Endothelial cell of umbilical vein (primary cell): ENCODE measurements around the gene SLC9B2. TPM values are rescaled to one million over a fixed set of nuclear protein-coding genes. Genes with fewer than 3 reads are reported as not detected.
A peak's percentile ranks its signal among the peaks of the same experiment; 100 is the strongest.

Source experiments
- BruUV-seq: library from RNA; stranded (reverse); fragments of 400-500 nt; replicated peaks from 2 replicates; lab custom pipeline; 2021; lab: Mats Ljungman, UMichigan
- CTCF ChIA-PET: fragments of 300-600, 350-600 bp; sonication (Branson Sonifier 250); formaldehyde crosslinking; loops from one replicate; lab custom pipeline; 2021; ENCODE audit warnings: antibody characterized with exemption, inconsistent platforms; lab: Charles Lee
- POLR2A ChIA-PET: fragments of 300-600, 350-600 bp; sonication (Branson Sonifier 250); formaldehyde crosslinking; loops from one replicate; lab custom pipeline; 2021; ENCODE audit warnings: antibody characterized with exemption, inconsistent platforms; lab: Charles Lee
- DNase-seq: peaks from one replicate; pipeline ENCODE4 v3.0.0-alpha.2; 2011; ENCODE audit warnings: low read depth, low spot score
- FAIRE-seq: peaks from 2 replicates; lab custom pipeline; 2011; peaks lifted over from hg19 to GRCh38; lab: Jason Lieb, UNC
- H2AFZ ChIP-seq: 2 replicates; pipeline ENCODE4 v1.6.0; 2012; ENCODE audit warnings: low read depth, low read length, control low read depth, inconsistent platforms
- H3K27ac ChIP-seq: 2 replicates; pipeline ENCODE4 v1.5.1; 2011; ENCODE audit warnings: low read depth, mild to moderate bottlenecking, control low read depth, low read length, moderate library complexity; ENCODE audit not compliant: insufficient read depth
- H3K27me3 ChIP-seq, 2 experiments: 2 replicates each; pipeline versions ENCODE4 v1.6.0 to v1.6.1; 2011; ENCODE audit warnings: low read length in 2 of 2, mixed read lengths in 1 of 2; ENCODE audit not compliant: control insufficient read depth in 2 of 2, insufficient read depth in 2 of 2
- H3K36me3 ChIP-seq, 2 experiments: 2 replicates in 1 of 2; 3 replicates in 1 of 2; pipeline ENCODE4 v1.5.1; 2011; ENCODE audit warnings: low read length in 2 of 2, mild to moderate bottlenecking in 1 of 2, moderate library complexity in 1 of 2; ENCODE audit not compliant: control insufficient read depth in 2 of 2, insufficient read depth in 2 of 2; ENCODE audit errors: extremely low read depth in 1 of 2
- H3K4me1 ChIP-seq: 3 replicates; pipeline ENCODE4 v1.5.1; 2011; ENCODE audit warnings: mild to moderate bottlenecking, low read length; ENCODE audit not compliant: control insufficient read depth, insufficient read depth; ENCODE audit errors: extremely low read depth
- H3K4me2 ChIP-seq: 2 replicates; pipeline ENCODE4 v1.6.1; 2011; ENCODE audit warnings: low read length, control low read depth, mixed read lengths; ENCODE audit not compliant: insufficient read depth
- H3K4me3 ChIP-seq, 3 experiments: fragments of 200-600 bp in 1 of 3; sonication (generic), shearing (Covaris generic) in 1 of 3; replicated peaks in 1 of 3; 2 replicates each; pipeline ENCODE4 v1.5.1; 2011 to 2016; ENCODE audit warnings: control low read depth in 3 of 3, low read length in 3 of 3, mild to moderate bottlenecking in 2 of 3, inconsistent platforms in 1 of 3, low read depth in 1 of 3, moderate library complexity in 1 of 3; ENCODE audit not compliant: insufficient read depth in 1 of 3
- H3K79me2 ChIP-seq: 2 replicates; pipeline ENCODE4 v1.6.0; 2012; ENCODE audit warnings: low read length, inconsistent platforms; ENCODE audit not compliant: control insufficient read depth, insufficient read depth
- H3K9ac ChIP-seq: replicated peaks from 2 replicates; pipeline ENCODE3; 2011; ENCODE audit warnings: low read length, control low read depth; ENCODE audit not compliant: insufficient read depth; ENCODE audit errors: extremely low read depth
- H3K9me1 ChIP-seq: replicated peaks from 3 replicates; pipeline ENCODE4 v1.6.0; 2011; ENCODE audit warnings: mild to moderate bottlenecking, low read length; ENCODE audit not compliant: control insufficient read depth, insufficient read depth; ENCODE audit errors: extremely low read depth
- H3K9me3 ChIP-seq: replicated peaks from 2 replicates; pipeline ENCODE4 v1.5.1; 2012; ENCODE audit warnings: low read length, inconsistent platforms; ENCODE audit not compliant: control insufficient read depth, insufficient read depth
- H4K20me1 ChIP-seq: replicated peaks from 2 replicates; pipeline ENCODE3; 2011; ENCODE audit warnings: mild to moderate bottlenecking, low read length; ENCODE audit not compliant: control insufficient read depth, insufficient read depth; ENCODE audit errors: extremely low read depth
- EZH2 ChIP-seq: IDR thresholded peaks from 2 replicates; pipeline ENCODE4 v1.6.1; 2012; ENCODE audit warnings: borderline replicate concordance, low read depth, mild to moderate bottlenecking, moderate library complexity, low read length, inconsistent platforms; ENCODE audit not compliant: severe bottlenecking
- FOS ChIP-seq: IDR thresholded peaks from 2 replicates; pipeline ENCODE4 v1.6.1; 2011; ENCODE audit warnings: mild to moderate bottlenecking, low read length, moderate library complexity, borderline replicate concordance; ENCODE audit not compliant: insufficient read depth
- GATA2 ChIP-seq: IDR thresholded peaks from 2 replicates; pipeline ENCODE4 v1.7.0; 2011; ENCODE audit warnings: low read depth, mild to moderate bottlenecking, moderate library complexity, mixed read lengths, low read length; ENCODE audit not compliant: insufficient read length, insufficient read depth
- JUN ChIP-seq: IDR thresholded peaks from 2 replicates; pipeline ENCODE4 v1.6.1; 2011; ENCODE audit warnings: borderline replicate concordance, low read depth; ENCODE audit not compliant: insufficient read length, insufficient read depth
- MYC ChIP-seq: IDR thresholded peaks from one replicate; pipeline ENCODE4 v1.6.1; 2011; ENCODE audit warnings: mild to moderate bottlenecking, low read depth, low read length
- POLR2A ChIP-seq: IDR thresholded peaks from 2 replicates; pipeline ENCODE4 v1.6.1; 2012; ENCODE audit warnings: low read depth, mild to moderate bottlenecking, control low read depth, low read length
- POLR2AphosphoS5 ChIP-seq: IDR thresholded peaks from 2 replicates; pipeline ENCODE4 v1.6.1; 2012; ENCODE audit warnings: low read depth, mild to moderate bottlenecking, control low read depth, low read length, moderate library complexity; ENCODE audit not compliant: insufficient read depth
- dilution Hi-C: fragments of 300-500 bp; cut with MboI; formaldehyde crosslinking; loops from one replicate; pipeline ENCODE4 v1.15.0; 2019; ENCODE audit warnings: low sequenced_read_pairs; ENCODE audit not compliant: extremely low pct_ligation_motif_present
- intact Hi-C: fragments of 100-400 bp; cut with micrococcal nuclease; formaldehyde crosslinking; loops from one replicate; pipeline ENCODE4 v1.10.0; 2022
- polyA plus RNA-seq, 4 experiments: library from polyadenylated mRNA; depleted of rRNA in 3 of 4; stranded (reverse) in 3 of 4; unstranded in 1 of 4; fragments of >200 nt; gene quantifications; 2 replicates each; pipeline versions ENCODE4 v1.2.1 to v1.2.3, GENCODE V29; 2011 to 2012; ENCODE audit warnings: missing spikeins in 1 of 4
- total RNA-seq: library from RNA; stranded (reverse); gene quantifications from 2 replicates; pipeline ENCODE4 v1.2.3, GENCODE V29; 2021
- TF ChIP-seq, protein P1 (sequence below): IDR thresholded peaks from 2 replicates; pipeline ENCODE4 v1.6.1; 2011; ENCODE audit not compliant: insufficient read depth, insufficient read length
- TF ChIP-seq, protein P2 (sequence below), 2 donors: IDR thresholded peaks; 1 replicate in 1 of 2; 2 replicates in 1 of 2; pipeline ENCODE4 v1.5.1; 2011; ENCODE audit warnings: low read length in 2 of 2, mild to moderate bottlenecking in 2 of 2, moderate library complexity in 2 of 2, control low read depth in 1 of 2, inconsistent platforms in 1 of 2, low read depth in 1 of 2; ENCODE audit not compliant: insufficient read depth in 1 of 2; ENCODE audit errors: extremely low read depth in 1 of 2

Gene SLC9B2
- total and polyA plus RNA-seq, 2 donors (not counting 3 experiments of a cell fraction or from before 2014, with no cell fraction given) = 9.6 to 23.5 TPM

DNA sequence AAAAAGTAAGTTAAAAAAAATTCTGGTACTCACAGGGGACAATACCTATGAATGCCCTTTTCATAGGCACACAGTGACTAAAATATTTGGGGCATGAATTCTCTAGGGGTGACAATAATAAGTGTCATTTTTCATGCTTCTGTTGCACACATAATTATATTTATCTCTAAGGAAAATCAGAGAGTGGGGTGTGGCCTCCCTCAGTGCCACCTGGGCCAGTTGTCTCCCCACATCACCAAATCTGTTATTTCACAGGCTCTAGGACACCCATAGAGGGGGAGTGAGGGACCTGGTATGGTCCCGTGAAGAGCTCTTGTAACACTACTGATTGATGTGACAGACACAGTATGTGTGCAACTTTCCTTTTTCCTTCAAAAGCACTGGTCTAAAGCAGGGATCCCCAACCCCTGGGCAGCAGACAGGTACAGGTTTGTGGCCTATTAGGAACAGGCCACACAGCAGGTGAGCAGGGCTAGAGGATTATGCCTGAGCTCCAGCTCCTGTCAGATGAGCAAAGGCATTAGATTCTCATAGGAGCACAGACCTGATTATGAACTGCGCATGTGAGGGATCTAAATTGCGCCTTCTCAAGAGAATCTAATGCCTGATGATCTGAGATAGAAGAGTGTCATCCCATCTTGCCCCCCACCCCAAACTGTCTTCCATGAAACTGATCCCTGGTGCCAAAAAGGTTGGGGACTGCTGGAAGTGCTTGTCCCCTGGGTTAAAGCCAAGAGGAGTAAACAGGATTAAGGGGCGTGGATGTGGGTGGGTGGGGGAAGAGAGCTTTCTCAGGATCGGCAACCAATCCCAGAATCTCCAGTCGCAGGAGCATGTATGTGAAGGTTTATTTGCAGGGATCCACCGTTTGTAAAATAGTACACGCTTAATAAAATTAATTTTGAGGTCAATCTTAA lies 57.9 kb downstream of the SLC9B2 start:
- Histone ChIP-seq H3K4me2 (peak overlapping the region; percentile 74), H4K20me1 (no peaks in the 10 kb centered on the region), H2AFZ (peak overlapping the region; percentile 98), H3K4me1 (peaks cover 8% of the 10 kb centered on the region), H3K9me3 (no peaks in the 10 kb centered on the region), H3K79me2 (no peaks in the 10 kb centered on the region), H3K36me3 (no peaks in the 10 kb centered on the region), H3K9ac (peak overlapping the region; percentile 93), H3K4me3 (peak overlapping the region; percentile 28 to 62 (median 48)), H3K27me3 (no peaks in the 10 kb centered on the region), H3K27ac (peak overlapping the region; percentile 68), H3K9me1 (no peaks in the 10 kb centered on the region)
- intact Hi-C loops (loop anchor here (1.0 to 2.0 kb wide), 4 partner anchors 80 to 517 kb away; partner anchors contain the start of genes BDH2, CISD2 and NFKB1), dilution Hi-C loops (no loop called here)
- ChIA-PET CTCF (interaction anchor here (1.8 kb wide), 1 partner anchor 9 kb away, joined by 6 read pairs; no protein-coding TSS in a partner anchor), POLR2A (no interaction called here)
- TF ChIP-seq, protein P1, sequence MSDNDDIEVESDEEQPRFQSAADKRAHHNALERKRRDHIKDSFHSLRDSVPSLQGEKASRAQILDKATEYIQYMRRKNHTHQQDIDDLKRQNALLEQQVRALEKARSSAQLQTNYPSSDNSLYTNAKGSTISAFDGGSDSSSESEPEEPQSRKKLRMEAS = no peak
- no peak for TF ChIP-seq EZH2
- no peak for TF ChIP-seq GATA2
- no peak for TF ChIP-seq POLR2AphosphoS5
- TF ChIP-seq MYC = no peak
- no peak for TF ChIP-seq JUN
- no peak for TF ChIP-seq POLR2A
- TF ChIP-seq, protein P2, sequence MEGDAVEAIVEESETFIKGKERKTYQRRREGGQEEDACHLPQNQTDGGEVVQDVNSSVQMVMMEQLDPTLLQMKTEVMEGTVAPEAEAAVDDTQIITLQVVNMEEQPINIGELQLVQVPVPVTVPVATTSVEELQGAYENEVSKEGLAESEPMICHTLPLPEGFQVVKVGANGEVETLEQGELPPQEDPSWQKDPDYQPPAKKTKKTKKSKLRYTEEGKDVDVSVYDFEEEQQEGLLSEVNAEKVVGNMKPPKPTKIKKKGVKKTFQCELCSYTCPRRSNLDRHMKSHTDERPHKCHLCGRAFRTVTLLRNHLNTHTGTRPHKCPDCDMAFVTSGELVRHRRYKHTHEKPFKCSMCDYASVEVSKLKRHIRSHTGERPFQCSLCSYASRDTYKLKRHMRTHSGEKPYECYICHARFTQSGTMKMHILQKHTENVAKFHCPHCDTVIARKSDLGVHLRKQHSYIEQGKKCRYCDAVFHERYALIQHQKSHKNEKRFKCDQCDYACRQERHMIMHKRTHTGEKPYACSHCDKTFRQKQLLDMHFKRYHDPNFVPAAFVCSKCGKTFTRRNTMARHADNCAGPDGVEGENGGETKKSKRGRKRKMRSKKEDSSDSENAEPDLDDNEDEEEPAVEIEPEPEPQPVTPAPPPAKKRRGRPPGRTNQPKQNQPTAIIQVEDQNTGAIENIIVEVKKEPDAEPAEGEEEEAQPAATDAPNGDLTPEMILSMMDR (IDR thresholded peaks at IDR 0.05; ENCODE audit: extremely low read depth in 1 of 2, insufficient read depth in 1 of 2, low read depth in 1 of 2, low read length in 2 of 2) = no peak
- no peak for TF ChIP-seq FOS
- no TSS peak for BruUV-seq
- FAIRE-seq = no peak
- no peak for DNase-seq
